Cardiac septum (tissue), 1 donor: ENCODE results near the gene CRTAC1. TPM values are rescaled to one million over a fixed set of nuclear protein-coding genes. Genes with fewer than 3 reads are reported as not detected.

ENCODE experiments used
- DNase-seq: peaks from one replicate; pipeline ENCODE4 v3.0.0-alpha.2; 2020; ENCODE audit warnings: low spot score
- intact Hi-C: fragments of 100-400 bp; cut with DNase I; formaldehyde crosslinking; loops from one replicate; pipeline ENCODE4 v1.14.0; 2022
- long read RNA-seq: library from polyadenylated mRNA; unstranded; transcript quantifications from one replicate; pipeline ENCODE4 v2.0.0, GENCODE V29; 2021
- total RNA-seq: library from RNA; stranded (reverse); fragmentation: NEBNext Ultra II Directional; extraction: Animal tissue kit (Norgen Biotek cat#: 25700); gene quantifications from one replicate; pipeline ENCODE4 v1.2.1, GENCODE V29; 2021
- donor health status: DM: no; HTN: no; CAD: no.

The CRTAC1 gene, protein sequence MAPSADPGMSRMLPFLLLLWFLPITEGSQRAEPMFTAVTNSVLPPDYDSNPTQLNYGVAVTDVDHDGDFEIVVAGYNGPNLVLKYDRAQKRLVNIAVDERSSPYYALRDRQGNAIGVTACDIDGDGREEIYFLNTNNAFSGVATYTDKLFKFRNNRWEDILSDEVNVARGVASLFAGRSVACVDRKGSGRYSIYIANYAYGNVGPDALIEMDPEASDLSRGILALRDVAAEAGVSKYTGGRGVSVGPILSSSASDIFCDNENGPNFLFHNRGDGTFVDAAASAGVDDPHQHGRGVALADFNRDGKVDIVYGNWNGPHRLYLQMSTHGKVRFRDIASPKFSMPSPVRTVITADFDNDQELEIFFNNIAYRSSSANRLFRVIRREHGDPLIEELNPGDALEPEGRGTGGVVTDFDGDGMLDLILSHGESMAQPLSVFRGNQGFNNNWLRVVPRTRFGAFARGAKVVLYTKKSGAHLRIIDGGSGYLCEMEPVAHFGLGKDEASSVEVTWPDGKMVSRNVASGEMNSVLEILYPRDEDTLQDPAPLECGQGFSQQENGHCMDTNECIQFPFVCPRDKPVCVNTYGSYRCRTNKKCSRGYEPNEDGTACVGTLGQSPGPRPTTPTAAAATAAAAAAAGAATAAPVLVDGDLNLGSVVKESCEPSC
- 3.2 TPM for total RNA-seq
- long read RNA-seq, transcript CRTAC1-202 (15 exons, 2,348 nt): major isoform, 9 of 13 reads
- long read RNA-seq, partial matches to known transcripts: 2 of 13 reads
- long read RNA-seq, other reads (novel, unspliced or antisense): 1 of 13 reads

DNA sequence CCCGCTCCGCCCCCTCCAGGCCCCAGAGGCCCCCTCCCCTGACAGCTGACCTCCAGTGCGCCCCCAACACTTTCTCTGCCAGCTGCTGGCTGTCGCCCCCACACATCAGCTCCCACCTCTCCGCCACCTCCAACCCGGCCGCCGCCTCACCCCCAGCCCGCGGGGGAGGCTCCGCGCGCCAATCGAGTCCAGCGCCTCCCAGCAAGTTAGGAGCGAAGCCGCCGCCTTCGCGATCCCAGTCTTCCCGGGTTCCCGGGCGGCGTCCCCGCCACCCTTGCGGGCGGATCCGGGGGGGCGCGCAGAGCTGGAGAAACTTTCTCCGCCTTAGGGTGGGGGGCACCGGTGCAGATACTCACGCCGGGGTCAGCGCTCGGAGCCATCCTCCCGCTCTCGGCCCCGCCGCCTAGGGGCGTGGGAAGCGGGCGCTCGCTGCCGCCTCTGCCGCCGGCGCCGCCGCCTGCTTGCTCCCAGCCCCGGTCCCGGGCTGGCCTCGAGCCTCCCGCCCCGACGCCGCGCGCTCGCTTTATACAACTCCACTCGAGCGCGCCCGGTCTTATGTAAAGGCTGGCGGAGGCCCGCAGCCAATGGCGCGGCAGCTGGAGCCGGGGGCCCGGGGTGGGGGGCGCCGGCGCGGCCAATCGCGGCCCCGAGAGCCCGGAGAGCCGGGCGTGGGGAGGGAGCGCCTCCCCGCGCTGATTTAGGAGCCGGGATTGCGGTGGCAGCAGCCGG lies at the start of gene CRTAC1:
Gene CRTAC1 (minus strand): TSS at position 529 of the 729 bp plus-strand sequence. CDS start 149 bp downstream, at position 380.
- intact Hi-C loops: no loop called here
- DNase-seq: no peak

DNA sequence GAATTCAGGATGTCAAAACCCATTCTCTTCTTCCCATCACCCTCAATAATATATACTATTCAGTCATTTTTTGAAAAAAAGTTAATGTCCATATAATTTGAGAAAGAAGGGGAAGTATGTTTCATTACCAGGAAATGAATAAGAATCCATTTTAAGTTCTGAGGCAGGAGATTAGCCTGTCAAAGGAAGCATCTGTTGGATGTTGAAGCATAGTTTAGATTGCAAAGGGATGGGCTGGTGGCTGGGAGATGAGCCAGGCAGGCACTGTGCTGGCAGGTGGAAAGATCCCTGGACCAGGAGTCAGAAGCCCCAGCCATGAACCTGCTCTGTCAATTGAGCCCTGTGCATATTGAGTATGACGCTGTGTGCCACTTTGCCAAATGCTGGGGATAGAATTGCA lies 48.4 kb upstream of the CRTAC1 start:
- DNase-seq: no peak
- intact Hi-C loops: no loop called here

DNA sequence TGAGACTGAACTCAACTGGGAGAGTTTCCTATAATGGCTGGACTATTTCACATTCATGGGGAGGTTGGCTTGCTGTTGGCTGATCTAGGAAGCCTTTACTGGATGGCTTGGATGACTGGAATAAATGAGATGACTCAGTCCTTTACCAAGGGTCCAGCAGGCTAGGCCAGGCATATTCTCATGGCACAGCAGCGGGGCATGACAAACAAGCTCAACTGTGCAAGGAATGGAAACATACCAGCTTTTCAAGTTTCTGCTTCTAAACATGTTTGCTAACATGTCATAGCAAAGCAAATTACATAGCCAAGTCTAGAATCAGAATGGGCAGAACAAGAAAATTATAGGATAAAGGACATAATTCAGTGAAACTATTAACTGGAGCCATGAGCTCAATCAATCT lies 46.8 kb upstream of the CRTAC1 start:
- no peak for DNase-seq
- intact Hi-C loops: no loop called here

DNA sequence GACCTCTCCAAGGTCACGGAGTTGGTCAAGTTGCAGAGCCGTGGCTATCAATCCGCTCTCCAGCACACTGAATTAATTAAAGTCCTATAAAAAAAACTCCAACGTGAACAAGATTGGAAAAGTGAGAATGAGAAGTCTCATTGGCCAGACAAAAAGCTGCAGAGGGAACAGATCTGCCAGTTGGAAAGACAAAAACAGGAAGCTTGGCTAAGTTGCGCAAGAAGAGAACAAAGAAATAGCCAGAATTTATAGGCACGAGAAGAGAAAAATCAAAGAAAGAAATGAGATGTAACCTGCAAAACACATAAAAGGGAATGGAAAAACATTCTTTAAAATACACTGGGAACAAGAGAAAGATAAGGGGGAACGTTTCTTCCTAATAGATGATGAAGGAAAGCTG lies 45.7 kb upstream of the CRTAC1 start:
- intact Hi-C loops: no loop called here
- no peak for DNase-seq

DNA sequence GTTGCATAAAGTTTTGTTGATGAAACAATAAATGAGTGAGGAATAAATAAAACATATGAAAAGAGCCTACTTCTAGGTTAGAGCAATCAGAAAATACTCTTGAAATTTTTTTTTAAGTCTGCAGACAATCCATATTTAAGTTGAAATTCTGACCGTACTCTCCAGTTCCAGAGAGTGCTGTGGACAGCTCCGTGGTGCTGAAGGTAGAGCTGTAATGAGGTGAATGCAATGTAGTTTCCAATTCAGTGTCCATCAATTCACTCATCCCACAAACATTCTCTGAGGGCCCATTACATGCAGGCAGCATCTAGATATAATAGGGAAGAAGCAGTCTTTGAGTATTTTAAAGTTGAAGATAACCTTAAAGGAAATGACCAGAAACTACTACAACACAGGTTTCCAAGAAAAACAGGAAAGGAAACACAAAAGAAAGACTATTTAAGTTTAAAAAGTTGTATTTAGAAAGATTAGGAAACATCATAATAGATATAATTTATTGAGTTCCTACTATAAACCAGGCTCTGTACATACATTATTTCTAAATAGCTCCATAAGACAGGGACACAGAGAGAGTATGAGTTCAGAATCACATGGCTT lies 44.0 kb upstream of the CRTAC1 start:
- intact Hi-C loops: no loop called here
- no peak for DNase-seq

DNA sequence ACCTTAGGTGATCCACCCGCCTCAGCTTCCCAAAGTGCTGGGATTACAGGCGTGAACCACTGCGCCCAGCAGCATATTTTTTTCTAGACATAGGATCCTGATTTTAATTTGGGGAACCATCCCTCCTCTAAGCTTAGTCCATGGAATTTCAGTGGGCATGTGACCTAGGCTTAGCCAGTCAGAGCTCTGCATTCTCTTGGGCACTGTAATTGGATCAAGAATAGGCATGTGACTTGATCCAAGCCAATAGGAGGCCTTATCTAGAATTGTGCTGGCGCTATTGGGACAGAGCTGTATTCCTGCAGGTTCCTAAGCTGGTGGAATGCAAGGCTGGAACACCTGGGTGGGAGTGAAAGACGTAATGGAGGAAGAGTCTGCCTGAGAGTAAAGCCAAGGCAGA lies 36.7 kb upstream of the CRTAC1 start:
- intact Hi-C loops: no loop called here
- DNase-seq: no peak

DNA sequence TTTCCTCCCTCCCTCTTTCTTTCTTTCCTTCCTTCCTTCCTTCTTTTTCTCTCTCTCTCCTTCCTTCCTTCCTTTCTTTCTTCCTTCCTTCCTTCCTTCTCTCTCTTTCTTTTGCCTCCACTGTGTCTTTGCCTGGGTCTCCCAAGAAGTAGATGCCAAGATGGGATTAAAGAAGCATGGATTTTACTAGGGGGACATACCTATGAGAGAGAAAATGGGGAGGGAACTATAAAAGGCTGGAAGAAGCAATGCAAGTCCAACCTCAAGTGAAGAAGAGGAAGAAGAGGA lies 33.3 kb upstream of the CRTAC1 start:
- intact Hi-C loops: no loop called here
- no peak for DNase-seq

DNA sequence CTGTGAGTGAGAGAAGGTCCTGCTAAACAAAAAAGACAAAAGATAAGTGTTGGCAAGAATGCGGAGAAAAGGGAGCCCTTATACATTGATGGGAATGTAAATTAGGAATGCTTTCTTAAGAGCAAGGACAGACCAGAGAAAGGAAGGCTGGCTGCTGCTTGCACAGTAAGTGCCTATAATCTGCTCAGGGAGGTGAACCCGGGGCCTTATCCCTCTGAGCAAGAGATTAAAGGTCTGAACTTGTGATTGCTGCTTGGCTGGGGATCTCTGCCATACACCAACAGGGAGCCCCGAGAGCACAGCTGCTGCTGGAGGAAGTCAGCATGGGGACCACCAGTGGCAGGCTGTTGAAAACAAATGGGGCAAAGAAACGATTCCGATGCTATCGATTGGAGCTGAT lies 32.0 kb upstream of the CRTAC1 start:
- intact Hi-C loops: no loop called here
- DNase-seq: no peak

DNA sequence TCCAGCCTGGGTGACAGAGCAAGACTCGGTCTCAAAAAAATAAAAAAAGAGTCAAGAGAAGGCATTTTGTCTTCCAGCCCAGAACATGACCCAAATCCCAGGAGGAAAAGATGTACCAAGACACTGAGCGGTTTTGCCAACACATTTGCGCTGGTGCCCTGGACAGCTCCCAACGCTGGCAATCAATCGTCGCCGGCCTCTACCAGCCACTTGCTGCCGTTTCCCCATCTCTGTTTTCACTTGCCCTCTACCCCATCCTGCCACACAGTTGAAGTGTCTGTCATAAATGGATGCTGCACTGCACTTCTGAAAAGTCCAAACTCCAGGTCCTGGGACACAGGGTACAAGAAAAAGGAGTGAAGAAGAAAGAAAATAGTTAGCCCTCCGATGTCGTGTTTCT lies 29.7 kb upstream of the CRTAC1 start:
- intact Hi-C loops: no loop called here
- no peak for DNase-seq

DNA sequence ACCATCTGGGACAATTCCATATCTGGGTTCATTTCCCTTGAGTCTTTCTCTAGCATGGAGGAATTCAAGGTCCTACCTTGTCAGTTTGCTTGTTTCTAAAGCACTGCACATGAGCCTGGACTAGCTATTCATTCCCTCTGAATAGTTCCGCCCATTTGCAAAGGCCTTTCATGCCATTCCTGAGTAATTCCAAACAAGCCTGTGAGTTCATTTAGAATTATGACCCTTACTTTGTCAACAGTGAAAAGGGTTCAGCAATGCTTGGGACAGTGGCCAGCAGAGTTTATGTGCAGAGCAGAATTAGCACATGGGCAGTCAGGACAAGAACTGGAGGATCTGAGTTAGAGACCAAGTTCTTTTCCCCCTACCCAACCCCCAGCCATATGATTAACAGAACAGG lies 27.9 kb upstream of the CRTAC1 start:
- no peak for DNase-seq
- intact Hi-C loops: no loop called here

DNA sequence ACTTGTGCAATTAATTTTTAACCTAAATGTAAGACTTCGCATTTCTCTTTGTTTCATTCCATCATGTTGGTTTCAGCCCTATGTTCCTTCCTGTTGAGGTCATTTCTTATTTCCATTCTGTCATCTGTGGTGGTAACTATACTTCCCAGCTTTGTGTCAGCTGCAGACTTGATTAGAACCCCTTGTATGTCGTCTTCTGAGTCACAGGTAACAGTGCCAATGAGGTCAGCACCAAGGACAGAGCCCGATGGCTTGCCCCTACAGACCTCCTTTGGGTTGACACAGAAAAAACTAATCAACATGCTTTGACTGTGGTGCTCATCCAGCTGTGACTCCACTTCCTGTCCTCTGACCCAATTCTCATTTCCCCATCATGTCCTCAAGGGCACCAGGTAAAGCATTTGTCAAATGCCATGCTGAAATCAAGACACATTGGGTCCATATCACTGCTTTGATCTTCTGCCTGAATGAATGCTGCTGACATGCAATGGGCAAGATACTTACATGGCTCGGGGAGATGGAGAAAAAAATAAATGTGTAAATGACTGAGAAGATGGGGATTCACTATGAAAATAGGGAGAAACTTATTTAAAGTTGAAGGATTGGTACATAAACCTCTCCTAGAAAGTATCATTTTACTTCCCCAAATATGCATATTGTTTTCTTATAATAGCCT lies 25.6 kb upstream of the CRTAC1 start:
- intact Hi-C loops: no loop called here
- DNase-seq: no peak

DNA sequence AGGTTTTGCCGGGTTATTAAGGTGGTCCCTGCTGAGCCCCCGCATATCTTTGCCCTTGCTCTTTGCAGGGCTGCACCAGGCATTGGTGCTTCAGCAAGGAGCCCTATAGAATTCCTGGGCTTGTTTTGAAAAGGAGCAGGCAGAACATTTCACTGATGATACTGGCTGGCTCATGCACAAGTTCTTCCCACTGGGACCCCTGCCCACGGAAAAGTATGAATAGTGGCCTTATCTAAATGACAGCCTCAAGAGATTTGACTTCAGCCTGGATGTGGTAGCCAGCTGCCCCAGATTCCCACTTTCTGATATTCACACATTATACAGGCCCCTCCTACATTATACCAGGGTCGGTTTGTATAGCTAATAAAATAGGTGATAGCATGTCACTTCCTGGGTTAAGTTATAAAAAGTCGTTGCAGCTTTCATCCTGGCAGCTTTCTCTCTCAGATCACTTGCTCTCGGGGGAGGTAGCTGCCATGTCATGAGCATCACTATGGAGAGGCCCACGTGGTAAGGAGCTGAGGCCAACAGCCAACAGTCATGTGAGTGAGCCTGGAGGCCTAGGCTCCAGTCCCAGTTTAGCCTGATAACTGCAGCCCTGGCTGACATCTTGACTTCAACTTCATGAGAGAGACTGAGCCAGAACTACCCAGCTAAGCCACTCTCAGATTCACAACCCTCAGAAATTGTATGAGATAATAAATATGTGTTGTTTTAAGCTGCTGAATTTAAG lies 16.8 kb upstream of the CRTAC1 start:
- intact Hi-C loops: no loop called here
- peak; percentile 88 for DNase-seq

DNA sequence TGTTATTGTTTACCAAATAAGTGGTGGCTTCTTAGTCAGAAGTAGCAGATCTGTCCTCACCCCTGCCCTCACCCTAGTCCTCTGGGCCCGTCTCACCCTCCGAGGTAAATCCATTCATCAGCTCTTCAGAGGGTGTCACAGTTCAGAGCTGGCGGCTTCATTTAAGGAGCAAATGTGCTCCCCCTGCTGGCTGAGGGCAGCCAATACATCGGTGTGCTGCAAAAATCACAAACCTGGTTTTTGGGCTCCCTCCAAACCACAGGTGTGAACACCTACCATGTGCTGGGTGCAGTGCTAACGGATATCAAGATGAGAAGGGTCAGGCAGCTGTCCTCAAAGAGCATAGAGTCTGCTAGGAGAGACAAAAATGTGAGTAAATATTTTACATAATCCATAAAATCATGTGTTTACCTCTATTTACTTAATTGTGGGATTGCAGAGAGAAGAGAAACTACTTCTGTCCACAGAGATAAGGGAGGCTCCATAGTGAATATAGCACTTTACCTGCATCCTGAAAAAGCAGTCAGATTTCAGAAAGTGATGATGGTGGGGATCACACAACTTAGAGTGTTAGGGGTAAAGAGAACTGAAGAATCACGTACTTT lies 15.5 kb upstream of the CRTAC1 start:
- no peak for DNase-seq
- intact Hi-C loops: loop anchor here (1.0 kb wide), 1 partner anchor 132 kb away; no protein-coding TSS in a partner anchor

DNA sequence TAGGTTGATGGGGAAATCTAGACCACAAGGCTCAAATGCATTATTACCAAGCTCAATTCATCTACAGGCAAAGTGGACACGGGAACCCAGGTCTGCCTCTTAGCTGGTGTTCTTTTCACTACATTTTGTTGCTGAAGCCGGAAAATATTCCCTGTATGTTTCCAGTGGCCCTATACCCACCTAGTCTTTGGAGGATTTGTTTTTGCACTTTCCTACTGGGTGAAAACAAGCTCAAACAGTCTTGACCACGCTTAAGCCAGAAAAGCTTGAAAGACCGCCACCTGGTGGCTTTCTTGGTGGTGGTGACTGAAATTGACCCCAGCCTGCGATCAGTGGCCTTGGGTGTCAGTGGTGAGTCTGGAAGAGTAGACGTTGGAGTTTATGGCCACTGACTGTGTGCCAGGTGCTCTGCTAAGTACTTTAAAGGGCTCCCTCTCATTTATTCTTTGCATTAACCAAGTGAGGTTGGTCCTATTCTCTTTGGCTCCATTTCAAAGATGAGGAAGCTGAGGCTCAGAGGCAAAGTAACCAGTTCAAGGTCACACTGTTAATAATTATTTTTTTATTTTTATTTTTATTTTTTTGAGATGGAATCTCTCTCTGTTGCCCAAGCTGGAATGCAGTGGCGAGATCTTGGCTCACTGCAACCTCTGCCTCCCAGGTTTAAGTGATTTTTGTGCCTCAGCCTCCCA lies 11.1 kb upstream of the CRTAC1 start:
- intact Hi-C loops: loop anchor here (1.0 kb wide), 1 partner anchor 127 kb away; no protein-coding TSS in a partner anchor
- DNase-seq: no peak

DNA sequence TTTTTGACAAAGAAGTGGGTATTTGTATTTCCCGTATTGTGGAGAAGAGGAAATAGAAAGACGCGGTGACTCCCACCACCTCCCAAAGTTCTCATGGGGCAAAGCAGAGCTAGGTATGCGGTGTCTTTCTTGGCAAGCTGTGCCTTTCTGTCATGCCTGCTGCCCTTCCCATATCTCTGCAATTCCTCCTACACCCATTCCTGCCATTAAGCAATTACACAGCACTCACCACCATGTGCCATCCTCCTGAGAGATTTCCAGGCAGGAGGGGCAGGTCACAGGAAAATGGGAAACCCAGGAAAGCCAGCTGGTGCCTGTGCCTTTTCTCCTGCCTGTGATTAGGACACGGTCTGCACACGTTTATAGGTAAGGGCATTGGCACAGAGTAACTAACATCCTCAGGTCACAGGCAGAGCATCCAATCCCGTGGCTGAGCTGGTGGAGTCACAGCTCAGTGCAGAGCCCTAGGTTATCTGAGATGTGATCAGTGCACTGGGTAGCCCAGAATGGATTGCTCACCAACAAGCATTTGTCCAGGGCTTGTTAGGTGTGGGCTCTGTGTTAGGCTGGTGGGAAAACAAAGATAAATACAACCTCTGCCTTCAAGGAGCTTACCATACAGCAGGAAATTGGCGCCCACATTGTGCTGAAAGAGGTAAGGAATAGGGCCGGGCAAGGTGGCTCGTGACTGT lies 9.4 kb upstream of the CRTAC1 start:
- DNase-seq: no peak
- intact Hi-C loops: no loop called here

DNA sequence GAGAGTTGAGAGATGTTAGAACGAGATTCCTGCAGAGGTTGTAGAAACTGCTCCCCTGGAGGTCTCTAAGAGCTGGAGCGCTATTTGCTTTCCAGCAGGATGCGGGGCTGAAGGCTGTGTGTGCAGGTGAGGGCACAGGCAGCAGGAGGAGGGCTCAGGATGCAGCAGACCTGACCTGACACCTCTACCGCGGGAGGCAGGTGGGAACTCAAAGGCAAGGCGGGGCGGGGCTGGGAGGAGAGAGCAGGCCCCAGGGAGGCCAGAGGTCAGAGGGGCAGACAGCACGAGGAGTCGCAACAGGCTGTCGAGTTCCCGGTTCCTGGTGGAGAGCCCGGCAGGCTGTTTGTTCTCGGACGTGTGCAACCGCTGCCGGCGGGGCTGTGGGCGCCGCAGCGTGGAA lies 7.9 kb upstream of the CRTAC1 start:
- DNase-seq: no peak
- intact Hi-C loops: no loop called here

DNA sequence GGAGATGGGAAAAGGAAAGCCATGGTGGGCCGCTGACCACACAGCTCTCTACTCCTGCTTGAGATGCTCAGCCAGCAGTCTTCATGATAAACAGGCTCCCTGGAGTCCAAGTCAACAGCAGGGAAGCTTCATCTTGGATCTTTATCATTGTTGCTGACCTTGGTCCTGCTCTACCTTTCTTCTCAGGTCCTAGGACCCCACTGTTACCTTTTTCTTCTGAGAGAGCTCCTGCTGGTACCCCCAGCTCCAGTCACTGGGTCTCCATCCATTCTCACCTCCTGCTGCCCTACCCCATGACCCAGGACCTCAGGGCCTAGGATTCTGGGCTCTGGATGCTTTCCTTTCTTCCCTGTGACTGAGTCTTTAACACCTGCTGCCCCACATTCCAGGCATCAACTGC lies 5.2 kb upstream of the CRTAC1 start:
- intact Hi-C loops: no loop called here
- DNase-seq: no peak
